NB4 (cell line): Measurements from ENCODE around the gene UST.

Experiments
- CTCF ChIP-seq: IDR thresholded peaks from one replicate; pipeline ENCODE4 v1.5.1; 2012; ENCODE audit warnings: low read depth, low read length
- POLR2A ChIP-seq: IDR thresholded peaks from 2 replicates; pipeline ENCODE4 v1.6.1; 2011; ENCODE audit warnings: mild to moderate bottlenecking; ENCODE audit not compliant: insufficient read length; ENCODE audit errors: extremely low read depth
- TF ChIP-seq, protein P1 (sequence below): IDR thresholded peaks from 2 replicates; pipeline ENCODE4 v1.6.1; 2011; ENCODE audit warnings: low read depth, low read length

DNA sequence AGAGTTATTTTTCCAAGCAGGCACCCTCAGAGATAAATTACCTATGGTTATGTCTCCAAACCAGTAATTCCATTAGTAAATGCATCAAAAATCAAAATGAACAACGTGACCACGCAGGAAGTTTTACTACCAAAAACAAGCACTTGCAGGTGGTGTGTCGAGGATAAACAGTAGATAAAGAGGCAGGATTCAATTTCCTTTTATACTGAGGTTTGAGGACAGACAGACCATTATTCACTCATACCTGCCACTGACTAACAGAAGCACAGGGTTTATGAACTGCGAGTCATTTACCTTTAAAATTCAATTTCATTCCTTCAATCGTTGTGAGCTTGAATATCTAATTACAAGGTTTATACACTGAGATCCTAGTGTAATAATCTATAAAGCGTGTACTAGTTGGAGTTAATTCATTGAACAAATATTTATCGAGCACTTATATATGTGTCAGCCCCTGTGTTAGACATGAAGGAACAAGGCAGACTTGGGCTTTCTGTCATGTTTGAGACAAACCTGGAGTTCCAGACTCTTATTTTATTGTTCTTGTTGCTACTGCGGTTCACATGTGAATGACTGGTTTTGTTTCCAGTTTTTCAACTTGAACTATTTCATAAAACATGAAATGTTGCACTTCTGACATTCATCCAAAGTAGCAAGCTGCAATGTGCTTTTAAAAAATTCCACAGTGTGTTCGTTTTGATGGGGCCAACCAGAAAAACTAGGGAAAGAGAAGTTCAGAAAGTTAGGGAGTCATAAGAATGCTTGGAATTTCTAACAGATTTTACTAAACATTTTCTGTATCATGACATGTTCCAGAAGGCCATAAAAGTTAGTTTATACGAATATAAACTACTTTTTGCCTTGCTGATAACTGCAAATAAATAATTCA is 205.6 kb downstream of the UST start:
- no peak for TF ChIP-seq POLR2A
- TF ChIP-seq CTCF, result no peak
- TF ChIP-seq, protein P1, sequence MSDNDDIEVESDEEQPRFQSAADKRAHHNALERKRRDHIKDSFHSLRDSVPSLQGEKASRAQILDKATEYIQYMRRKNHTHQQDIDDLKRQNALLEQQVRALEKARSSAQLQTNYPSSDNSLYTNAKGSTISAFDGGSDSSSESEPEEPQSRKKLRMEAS, result no peak
